Measurements from ENCODE around the gene TNFAIP8L1. TPM values are rescaled to one million over a fixed set of nuclear protein-coding genes. Genes with fewer than 3 reads are reported as not detected.

TNFAIP8L1 gene
- total RNA-seq, 1 experiment from 2014 or later, result 22.2 TPM

- Histone ChIP-seq H4K20me1 (ENCODE audit: insufficient read depth) (no peaks in the 10 kb centered on the region), H3K9me2 (ENCODE audit: insufficient read depth) (no peaks in the 10 kb centered on the region), H3K9ac (ENCODE audit: low read length) (no peak overlapping the region), H3K4me2 (ENCODE audit: low read length) (no peak overlapping the region), H2AFZ (ENCODE audit: low read depth, low read length, poor library complexity, severe bottlenecking) (no peak overlapping the region), H3K27ac (ENCODE audit: low read depth, low read length) (no peak overlapping the region), H3K4me3 (replicated peaks in 1 of 2; ENCODE audit: low read depth in 1 of 2, low read length in 2 of 2) (no peak overlapping the region), H3K9me3 (ENCODE audit: control insufficient read depth in 1 of 2, insufficient read depth in 1 of 2, low read depth in 1 of 2, low read length in 2 of 2) (no peaks in the 10 kb centered on the region), H3K27me3 (ENCODE audit: insufficient read depth, low read length) (0 out of 2 replicates have a peak, but pooled peaks cover 4% of the 10 kb centered on the region), H3K36me3 (ENCODE audit: control insufficient read depth in 1 of 2, insufficient read depth in 2 of 2, low read length in 2 of 2) (no peaks in the 10 kb centered on the region), H3K79me2 (ENCODE audit: insufficient read depth, low read length) (no peaks in the 10 kb centered on the region), H3K4me1 (ENCODE audit: control insufficient read depth in 1 of 2, insufficient read depth in 2 of 2, low read length in 2 of 2) (no peaks in the 10 kb centered on the region)
- intact Hi-C loops (cut with micrococcal nuclease), result no loop called here
- ATAC-seq, result no peak
- no peak for DNase-seq (ENCODE audit: low read depth, low spot score)
- no TSS peak for BruUV-seq (replicated peaks)
- RAD21 ChIA-PET (ENCODE audit: low non-redundant PET in 1 of 2, low total read pairs in 2 of 2, uncharacterized antibody in 2 of 2, unreplicated experiment in 2 of 2), result no interaction called here
- POLR2A ChIA-PET, result no interaction called here
- TF ChIP-seq EZH2phosphoT487 (IDR thresholded peaks at IDR 0.05; ENCODE audit: borderline replicate concordance) (no peak), EGR1 (IDR thresholded peaks at IDR 0.05; ENCODE audit: low read depth) (no peak), RAD21 (IDR thresholded peaks at IDR 0.05; ENCODE audit: low read depth) (no peak)
- CTCF ChIA-PET, result no interaction called here
Observed at GRCh38 chr19:4606921-4607678, 32.2 kb upstream of the TNFAIP8L1 start.

- BruUV-seq (replicated peaks), result no TSS peak
- no peak overlapping the region for H3K27ac ChIP-seq (ENCODE audit: low read depth, low read length)
- H3K9ac ChIP-seq (ENCODE audit: low read length), result no peak overlapping the region
- peak; percentile 27 for ATAC-seq
- intact Hi-C loops (cut with micrococcal nuclease), result no loop called here
- no peak overlapping the region for H2AFZ ChIP-seq (ENCODE audit: low read depth, low read length, poor library complexity, severe bottlenecking)
- H3K36me3 ChIP-seq (ENCODE audit: control insufficient read depth in 1 of 2, insufficient read depth in 2 of 2, low read length in 2 of 2), result no peaks in the 10 kb centered on the region
- no peak overlapping the region for H3K4me3 ChIP-seq (replicated peaks in 1 of 2; ENCODE audit: low read depth in 1 of 2, low read length in 2 of 2)
- CTCF ChIA-PET, result no interaction called here
- no peak for DNase-seq (ENCODE audit: low read depth, low spot score)
- H3K4me2 ChIP-seq (ENCODE audit: low read length), result no peak overlapping the region
- POLR2A ChIA-PET, result no interaction called here
- no peaks in the 10 kb centered on the region for H4K20me1 ChIP-seq (ENCODE audit: insufficient read depth)
- H3K9me3 ChIP-seq (ENCODE audit: control insufficient read depth in 1 of 2, insufficient read depth in 1 of 2, low read depth in 1 of 2, low read length in 2 of 2), result no peaks in the 10 kb centered on the region
- no peaks in the 10 kb centered on the region for H3K79me2 ChIP-seq (ENCODE audit: insufficient read depth, low read length)
- no peaks in the 10 kb centered on the region for H3K4me1 ChIP-seq (ENCODE audit: control insufficient read depth in 1 of 2, insufficient read depth in 2 of 2, low read length in 2 of 2)
- 0 out of 2 replicates have a peak, but pooled peaks cover 4% of the 10 kb centered on the region for H3K27me3 ChIP-seq (ENCODE audit: insufficient read depth, low read length)
- TF ChIP-seq ATF3 (IDR thresholded peaks at IDR 0.05), result no peak
- TF ChIP-seq RAD21 (IDR thresholded peaks at IDR 0.05; ENCODE audit: low read depth), result no peak
- no peak for TF ChIP-seq TCF7L2 (IDR thresholded peaks at IDR 0.05; ENCODE audit: borderline replicate concordance, extremely low read depth, insufficient read depth, insufficient read length)
- no peak for TF ChIP-seq CEBPB (IDR thresholded peaks at IDR 0.05; ENCODE audit: low read depth)
- TF ChIP-seq SIN3A (IDR thresholded peaks at IDR 0.05; ENCODE audit: low read depth), result no peak
- TF ChIP-seq MAX (IDR thresholded peaks at IDR 0.05), result no peak
- no peak for TF ChIP-seq CBX3 (IDR thresholded peaks at IDR 0.05; ENCODE audit: low read depth)
- TF ChIP-seq REST (IDR thresholded peaks at IDR 0.05; ENCODE audit: low read depth), result no peak
- TF ChIP-seq ELF1 (IDR thresholded peaks at IDR 0.05; ENCODE audit: borderline replicate concordance, low read depth), result no peak
- TF ChIP-seq YY1 (IDR thresholded peaks at IDR 0.05; ENCODE audit: extremely low read depth, insufficient replicate concordance, low read depth, low read length), result no peak
- no peak for TF ChIP-seq ZFX (IDR thresholded peaks at IDR 0.05)
- RAD21 ChIA-PET (ENCODE audit: low non-redundant PET in 1 of 2, low total read pairs in 2 of 2, uncharacterized antibody in 2 of 2, unreplicated experiment in 2 of 2), result no interaction called here
- no peaks in the 10 kb centered on the region for H3K9me2 ChIP-seq (ENCODE audit: insufficient read depth)
Observed at GRCh38 chr19:4609878-4610511, 29.3 kb upstream of the TNFAIP8L1 start.

Measured in HCT116 (cell line).